Right renal pelvis (tissue), 4 donors: ENCODE data around the gene MGLL. TPM values are rescaled to one million over a fixed set of nuclear protein-coding genes. Genes with fewer than 3 reads are reported as not detected.

Experiments
- DNase-seq, 4 donors: peaks; one replicate each; pipeline ENCODE4 v3.0.0-alpha.2; 2013; ENCODE audit warnings: low read depth in 4 of 4, low spot score in 3 of 4, missing footprints in 1 of 4
- polyA plus RNA-seq, 4 donors: library from polyadenylated mRNA; unstranded; fragments of 120-200 nt; gene quantifications; one replicate each; pipeline ENCODE4 v1.2.1, GENCODE V29; 2013; ENCODE audit not compliant: insufficient read length in 4 of 4

The MGLL gene
- 10 to 100 TPM; 25.4 to 29.3 (median 27.0) TPM for polyA plus RNA-seq

- peak in 2 of 4 donors; percentile 20 to 32 for DNase-seq
Measured at GRCh38 chr3:127822041-127822681, at the start of gene MGLL. Gene MGLL (minus strand): TSS chr3:127822515. CDS start chr3:127822318, 197 bp downstream.

GRCh38 chr3:127870156-127870555 lies 47.8 kb upstream of the MGLL start:
- no peak for DNase-seq

- DNase-seq, result no peak
Measured at GRCh38 chr3:127867986-127868385, 45.7 kb upstream of the MGLL start.

- DNase-seq, result no peak
Measured at GRCh38 chr3:127867412-127867811, 45.1 kb upstream of the MGLL start.

GRCh38 chr3:127865941-127866340 lies 43.6 kb upstream of the MGLL start:
- DNase-seq, result no peak

GRCh38 chr3:127860211-127860696 lies 37.9 kb upstream of the MGLL start:
- no peak for DNase-seq

GRCh38 chr3:127859730-127860129 lies 37.4 kb upstream of the MGLL start:
- no peak for DNase-seq

- DNase-seq, result no peak
Measured at GRCh38 chr3:127858937-127859336, 36.6 kb upstream of the MGLL start.

- no peak for DNase-seq
Measured at GRCh38 chr3:127858521-127858920, 36.2 kb upstream of the MGLL start.

- DNase-seq, result no peak
Measured at GRCh38 chr3:127857333-127857732, 35.0 kb upstream of the MGLL start.

GRCh38 chr3:127856801-127857200 lies 34.5 kb upstream of the MGLL start:
- no peak for DNase-seq

- no peak for DNase-seq
Measured at GRCh38 chr3:127855246-127855645, 32.9 kb upstream of the MGLL start.

- no peak for DNase-seq
Measured at GRCh38 chr3:127853681-127854080, 31.4 kb upstream of the MGLL start.

- no peak for DNase-seq
Measured at GRCh38 chr3:127851899-127852298, 29.6 kb upstream of the MGLL start.

- DNase-seq, result no peak
Measured at GRCh38 chr3:127849368-127849767, 27.1 kb upstream of the MGLL start.

GRCh38 chr3:127848131-127849129 lies 26.1 kb upstream of the MGLL start:
- DNase-seq, result no peak

GRCh38 chr3:127847236-127847720 lies 25.0 kb upstream of the MGLL start:
- DNase-seq, result no peak

GRCh38 chr3:127846576-127846975 lies 24.3 kb upstream of the MGLL start:
- no peak for DNase-seq

- DNase-seq, result no peak
Measured at GRCh38 chr3:127844326-127844942, 22.1 kb upstream of the MGLL start.

- DNase-seq, result no peak
Measured at GRCh38 chr3:127840671-127841070, 18.4 kb upstream of the MGLL start.

- no peak for DNase-seq
Measured at GRCh38 chr3:127839099-127839498, 16.8 kb upstream of the MGLL start.
